Ovary (tissue), 3 donors: ENCODE data around the gene DNAJC25.
"Not testable (repeated sequence)": the region's sequence is repeated elsewhere in the genome, so short reads cannot be mapped to it uniquely, and the experiment has no call there.

Experiments
- CTCF ChIP-seq, 3 donors: fragments of 450-650 bp in 2 of 3; fragments of 200-600 bp in 1 of 3; IDR thresholded peaks; one replicate each; pipeline versions ENCODE4 v1.5.1 to v1.8.0; 2016 to 2022; ENCODE audit warnings: antibody characterized with exemption in 3 of 3, mild to moderate bottlenecking in 1 of 3
- POLR2A ChIP-seq: fragments of 450-650 bp; IDR thresholded peaks from one replicate; pipeline ENCODE4 v1.6.1; 2017; ENCODE audit warnings: antibody characterized with exemption, mild to moderate bottlenecking, moderate library complexity
- donor health status: DM: no; HTN: no; CAD: no.

GRCh38 chr9:111617349-111617748 is 13.8 kb upstream of the DNAJC25 start:
- TF ChIP-seq CTCF (IDR thresholded peaks at IDR 0.05); POLR2A: not testable (repeated sequence)
